Right ventricle myocardium superior (tissue), 1 donor: ENCODE data around the gene H2BK1. TPM values are rescaled to one million over a fixed set of nuclear protein-coding genes. Genes with fewer than 3 reads are reported as not detected.

Experiments
- ATAC-seq: fragments of 200-7000 bp; cut with Tn5 transposase; one replicate; pipeline ENCODE4 v1.9.1; 2020; ENCODE audit warnings: mild to moderate bottlenecking; ENCODE audit not compliant: poor library complexity
- DNase-seq: peaks from one replicate; pipeline ENCODE4 v3.0.0-alpha.2; 2020
- intact Hi-C: fragments of 100-400 bp; cut with DNase I; formaldehyde crosslinking; loops from one replicate; pipeline ENCODE4 v1.11.2; 2022
- total RNA-seq: library from RNA; stranded (reverse); fragmentation: NEBNext Ultra II Directional; extraction: Animal tissue kit (Norgen Biotek cat#: 25700); gene quantifications from one replicate; pipeline ENCODE4 v1.2.1, GENCODE V29; 2021
- donor health status: DM: no; HTN: yes; CAD: no; lungs with severe emphysema.

Gene H2BK1
- total RNA-seq, 1 donor from 2014 or later: not detected

GRCh38 chr7:151212626-151213025 lies 2.3 kb upstream of the H2BK1 start:
- intact Hi-C loops: no loop called here
- ATAC-seq (no peak), DNase-seq (no peak)

- intact Hi-C loops: no loop called here
- no peak for DNase-seq
- no peak for ATAC-seq
Observed at GRCh38 chr7:151211155-151211772, 976 bp upstream of the H2BK1 start.

GRCh38 chr7:151209588-151209987 lies 700 bp downstream of the H2BK1 start:
- ATAC-seq (no peak), DNase-seq (no peak)
- intact Hi-C loops: no loop called here

- ATAC-seq: no peak
Observed at GRCh38 chr7:151208253-151208862, 1.9 kb downstream of the H2BK1 start.

GRCh38 chr7:151207804-151208203 lies 2.5 kb downstream of the H2BK1 start:
- no peak for ATAC-seq
- intact Hi-C loops: no loop called here
- no peak for DNase-seq

More at GRCh38 chr7:151208253-151208862, 1.9 kb downstream of the H2BK1 start:
- intact Hi-C loops: no loop called here
- no peak for DNase-seq

- ATAC-seq: no peak
- no peak for DNase-seq
Observed at GRCh38 chr7:151207315-151207714, 3.0 kb downstream of the H2BK1 start.

GRCh38 chr7:151206914-151207313 lies 3.4 kb downstream of the H2BK1 start:
- no peak for DNase-seq
- no peak for ATAC-seq
- intact Hi-C loops: no loop called here

More at GRCh38 chr7:151207315-151207714, 3.0 kb downstream of the H2BK1 start:
- intact Hi-C loops: no loop called here

GRCh38 chr7:151205730-151206129 lies 4.6 kb downstream of the H2BK1 start:
- intact Hi-C loops: no loop called here
- no peak for DNase-seq
- no peak for ATAC-seq

- DNase-seq: no peak
- intact Hi-C loops: no loop called here
- ATAC-seq: no peak
Observed at GRCh38 chr7:151204383-151205032, 5.8 kb downstream of the H2BK1 start.

- DNase-seq: no peak
- ATAC-seq: no peak
- intact Hi-C loops: no loop called here
Observed at GRCh38 chr7:151202836-151203235, 7.5 kb downstream of the H2BK1 start.

GRCh38 chr7:151201751-151202150 lies 8.5 kb downstream of the H2BK1 start:
- intact Hi-C loops: no loop called here
- DNase-seq (no peak), ATAC-seq (no peak)

- DNase-seq (no peak), ATAC-seq (no peak)
- intact Hi-C loops: no loop called here
Observed at GRCh38 chr7:151201344-151201743, 8.9 kb downstream of the H2BK1 start.

- intact Hi-C loops: no loop called here
- ATAC-seq: no peak
- no peak for DNase-seq
Observed at GRCh38 chr7:151198945-151199848, 11.1 kb downstream of the H2BK1 start.

GRCh38 chr7:151197932-151198331 lies 12.4 kb downstream of the H2BK1 start:
- ATAC-seq (no peak), DNase-seq (no peak)
- intact Hi-C loops: no loop called here

- intact Hi-C loops: no loop called here
- ATAC-seq (no peak), DNase-seq (no peak)
Observed at GRCh38 chr7:151195616-151196450, 14.5 kb downstream of the H2BK1 start.

- intact Hi-C loops: no loop called here
- ATAC-seq (no peak), DNase-seq (no peak)
Observed at GRCh38 chr7:151194188-151194587, 16.1 kb downstream of the H2BK1 start.

- no peak for DNase-seq
- ATAC-seq: no peak
- intact Hi-C loops: no loop called here
Observed at GRCh38 chr7:151193203-151193978, 16.9 kb downstream of the H2BK1 start.
